Astrocyte (in vitro differentiated cells and primary cell): ENCODE results near the gene PLA2G6. TPM values are rescaled to one million over a fixed set of nuclear protein-coding genes. Genes with fewer than 3 reads are reported as not detected.

Experiments used
- DNase-seq: peaks from one replicate; pipeline ENCODE4 v3.0.0-alpha.2; 2010; ENCODE audit warnings: low read depth
- FAIRE-seq: peaks from 2 replicates; lab custom pipeline; 2011; peaks lifted over from hg19 to GRCh38; lab: Jason Lieb, UNC
- H2AFZ ChIP-seq: 2 replicates; pipeline ENCODE4 v1.6.0; 2012; ENCODE audit warnings: low read depth, low read length, inconsistent platforms
- H3K27ac ChIP-seq: 2 replicates; pipeline ENCODE4 v1.5.1; 2011; ENCODE audit warnings: low read depth, low read length, inconsistent platforms
- H3K27me3 ChIP-seq: 2 replicates; pipeline ENCODE4 v1.6.0; 2011; ENCODE audit warnings: low read length, inconsistent platforms; ENCODE audit not compliant: insufficient read depth
- H3K36me3 ChIP-seq: 2 replicates; pipeline ENCODE4 v1.5.1; 2011; ENCODE audit warnings: low read length, inconsistent platforms; ENCODE audit not compliant: insufficient read depth
- H3K4me1 ChIP-seq: 2 replicates; pipeline ENCODE4 v1.5.1; 2011; ENCODE audit warnings: low read length, inconsistent platforms; ENCODE audit not compliant: insufficient read depth
- H3K4me2 ChIP-seq: 2 replicates; pipeline ENCODE4 v1.6.0; 2012; ENCODE audit warnings: low read length, inconsistent platforms
- H3K4me3 ChIP-seq: 2 replicates; pipeline ENCODE4 v1.5.1; 2011; ENCODE audit warnings: low read depth, mild to moderate bottlenecking, low read length, inconsistent platforms; ENCODE audit not compliant: insufficient read depth
- H3K79me2 ChIP-seq: 2 replicates; pipeline ENCODE4 v1.6.0; 2012; ENCODE audit warnings: mild to moderate bottlenecking, low read length, inconsistent platforms; ENCODE audit not compliant: insufficient read depth
- H3K9ac ChIP-seq: 2 replicates; pipeline ENCODE4 v1.6.0; 2012; ENCODE audit warnings: mild to moderate bottlenecking, low read length, inconsistent platforms
- H3K9me3 ChIP-seq: 2 replicates; pipeline ENCODE4 v1.5.1; 2012; ENCODE audit warnings: low read depth, mild to moderate bottlenecking, low read length, inconsistent platforms; ENCODE audit not compliant: insufficient read depth
- H4K20me1 ChIP-seq: 2 replicates; pipeline ENCODE4 v1.6.0; 2012; ENCODE audit warnings: low read length, inconsistent platforms; ENCODE audit not compliant: insufficient read depth
- H3K27ac Mint-ChIP-seq: one replicate; pipeline ENCODE4 v1.8.0; 2021; ENCODE audit warnings: mild to moderate bottlenecking, mixed read lengths; ENCODE audit not compliant: unreplicated experiment
- H3K27me3 Mint-ChIP-seq: one replicate; pipeline ENCODE4 v1.8.0; 2021; ENCODE audit warnings: low read depth, mixed read lengths; ENCODE audit not compliant: unreplicated experiment
- H3K36me3 Mint-ChIP-seq: one replicate; pipeline ENCODE4 v1.8.0; 2021; ENCODE audit warnings: low read depth, mixed read lengths; ENCODE audit not compliant: unreplicated experiment
- H3K4me1 Mint-ChIP-seq: one replicate; pipeline ENCODE4 v1.8.0; 2021; ENCODE audit warnings: low read depth, mixed read lengths; ENCODE audit not compliant: unreplicated experiment
- H3K4me3 Mint-ChIP-seq: one replicate; pipeline ENCODE4 v1.8.0; 2021; ENCODE audit warnings: mild to moderate bottlenecking, moderate library complexity, mixed read lengths; ENCODE audit not compliant: unreplicated experiment
- H3K9me3 Mint-ChIP-seq: one replicate; pipeline ENCODE4 v1.8.0; 2021; ENCODE audit warnings: mild to moderate bottlenecking, mixed read lengths; ENCODE audit not compliant: unreplicated experiment
- CTCF ChIP-seq: IDR thresholded peaks from 2 replicates; pipeline ENCODE4 v1.5.1; 2011; ENCODE audit warnings: low read depth, mild to moderate bottlenecking, inconsistent platforms, low read length, moderate library complexity; ENCODE audit not compliant: insufficient read depth
- EZH2 ChIP-seq: IDR thresholded peaks from 2 replicates; pipeline ENCODE4 v1.6.1; 2012; ENCODE audit warnings: mild to moderate bottlenecking, low read length, inconsistent platforms; ENCODE audit not compliant: insufficient read depth
- total RNA-seq: library from RNA; stranded (reverse); gene quantifications from 2 replicates; pipeline ENCODE4 v1.2.1, GENCODE V29; 2021

Gene PLA2G6
- total RNA-seq, 1 donor from 2014 or later, result 10.0 TPM

GRCh38 chr22:38221908-38222796 is 40.5 kb upstream of the PLA2G6 start:
- no peak for DNase-seq
- no peak overlapping the region for H3K27ac ChIP-seq
- TF ChIP-seq CTCF, result no peak
- H3K27me3 ChIP-seq, result no peaks in the 10 kb centered on the region
- peaks cover 11% of the 10 kb centered on the region for H3K36me3 Mint-ChIP-seq
- H3K27me3 Mint-ChIP-seq, result no peaks in the 10 kb centered on the region
- no peak overlapping the region for H2AFZ ChIP-seq
- H3K9ac ChIP-seq, result no peak overlapping the region
- H3K9me3 Mint-ChIP-seq, result no peaks in the 10 kb centered on the region
- H3K4me3 ChIP-seq, result no peak overlapping the region
- peaks cover 28% of the 10 kb centered on the region for H3K4me1 Mint-ChIP-seq
- FAIRE-seq, result no peak
- no peaks in the 10 kb centered on the region for H4K20me1 ChIP-seq
- H3K79me2 ChIP-seq, result no peaks in the 10 kb centered on the region
- no peak overlapping the region for H3K4me2 ChIP-seq
- H3K36me3 ChIP-seq, result peaks cover 10% of the 10 kb centered on the region
- no peaks in the 10 kb centered on the region for H3K9me3 ChIP-seq
- peaks cover 27% of the 10 kb centered on the region for H3K4me1 ChIP-seq
- H3K4me3 Mint-ChIP-seq, result no peak overlapping the region
- no peak overlapping the region for H3K27ac Mint-ChIP-seq

- Mint-ChIP-seq H3K36me3 (peaks cover 9% of the 10 kb centered on the region), H3K27ac (no peak overlapping the region), H3K4me1 (peaks cover 28% of the 10 kb centered on the region), H3K4me3 (no peak overlapping the region), H3K27me3 (no peaks in the 10 kb centered on the region), H3K9me3 (no peaks in the 10 kb centered on the region)
- Histone ChIP-seq H3K9me3 (no peaks in the 10 kb centered on the region), H3K36me3 (peaks cover 10% of the 10 kb centered on the region), H3K27ac (no peak overlapping the region), H4K20me1 (no peaks in the 10 kb centered on the region), H3K4me1 (peaks cover 27% of the 10 kb centered on the region), H2AFZ (no peak overlapping the region), H3K9ac (no peak overlapping the region), H3K27me3 (no peaks in the 10 kb centered on the region), H3K4me3 (no peak overlapping the region), H3K79me2 (no peaks in the 10 kb centered on the region), H3K4me2 (no peak overlapping the region)
- DNase-seq, result no peak
- no peak for FAIRE-seq
- TF ChIP-seq CTCF (no peak), EZH2 (no peak)
Measured at GRCh38 chr22:38221407-38221806, 39.8 kb upstream of the PLA2G6 start.
